GM12891 (cell line): ENCODE data around the gene PLCB1.

Experiments used
- POLR2A ChIP-seq: IDR thresholded peaks from 2 replicates; pipeline ENCODE4 v1.6.1; 2011; ENCODE audit warnings: low read depth, low read length, control low read depth
- POLR2AphosphoS5 ChIP-seq: IDR thresholded peaks from 2 replicates; pipeline ENCODE4 v1.6.1; 2011; ENCODE audit warnings: low read depth, low read length, control low read depth

DNA sequence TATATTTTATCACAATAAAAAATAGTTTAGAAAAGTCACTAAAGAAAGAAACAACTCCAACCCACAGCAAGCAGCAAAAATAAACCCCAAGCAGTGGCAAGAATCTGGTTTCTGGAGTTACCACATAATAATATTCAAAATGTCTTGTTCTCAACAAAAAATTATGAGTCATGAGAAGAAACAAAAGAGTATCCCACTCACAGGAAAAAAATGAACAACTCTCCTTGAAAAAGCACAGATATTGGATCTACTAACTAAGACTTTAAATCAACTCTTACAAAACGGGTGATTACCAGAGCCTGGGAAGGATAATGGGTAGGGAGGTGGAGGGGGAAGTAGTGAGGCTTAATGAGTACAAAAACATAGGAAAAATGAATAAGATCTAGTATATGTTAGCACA is 425.6 kb downstream of the PLCB1 start:
- TF ChIP-seq POLR2A (no peak), POLR2AphosphoS5 (no peak)
